HG03432 (cell line): ENCODE measurements around the gene IGSF3.
"Not testable (repeated sequence)": the region's sequence is repeated elsewhere in the genome, so short reads cannot be mapped to it uniquely, and the experiment has no call there.

Experiments used
- ATAC-seq: cut with Tn5 transposase; IDR thresholded peaks from one replicate; pipeline ENCODE4 v1.9.1; 2021; ENCODE audit warnings: mild to moderate bottlenecking, moderate library complexity; ENCODE audit not compliant: unreplicated experiment

IGSF3 gene

GRCh38 chr1:116603646-116604045 lies 63.9 kb downstream of the IGSF3 start:
- not testable (repeated sequence) for ATAC-seq

DNA sequence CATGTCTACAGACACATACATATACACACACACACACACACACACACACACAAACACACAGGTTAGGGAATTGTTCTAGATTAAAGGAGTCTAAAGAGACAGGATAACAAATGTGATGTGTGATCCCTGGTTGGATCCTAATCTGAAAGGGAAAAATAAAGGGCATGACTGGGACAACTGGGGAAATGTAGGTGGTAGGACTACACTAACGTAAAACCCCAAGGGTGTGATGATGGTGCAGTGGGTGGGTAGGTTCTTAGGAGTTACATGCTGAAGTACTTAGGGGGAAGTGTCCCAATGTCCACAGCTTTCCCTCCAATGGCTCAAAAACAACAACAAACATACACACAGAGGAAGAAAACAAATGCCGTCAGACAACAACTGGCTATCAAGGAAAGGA lies 68.2 kb downstream of the IGSF3 start:
- ATAC-seq: not testable (repeated sequence)

DNA sequence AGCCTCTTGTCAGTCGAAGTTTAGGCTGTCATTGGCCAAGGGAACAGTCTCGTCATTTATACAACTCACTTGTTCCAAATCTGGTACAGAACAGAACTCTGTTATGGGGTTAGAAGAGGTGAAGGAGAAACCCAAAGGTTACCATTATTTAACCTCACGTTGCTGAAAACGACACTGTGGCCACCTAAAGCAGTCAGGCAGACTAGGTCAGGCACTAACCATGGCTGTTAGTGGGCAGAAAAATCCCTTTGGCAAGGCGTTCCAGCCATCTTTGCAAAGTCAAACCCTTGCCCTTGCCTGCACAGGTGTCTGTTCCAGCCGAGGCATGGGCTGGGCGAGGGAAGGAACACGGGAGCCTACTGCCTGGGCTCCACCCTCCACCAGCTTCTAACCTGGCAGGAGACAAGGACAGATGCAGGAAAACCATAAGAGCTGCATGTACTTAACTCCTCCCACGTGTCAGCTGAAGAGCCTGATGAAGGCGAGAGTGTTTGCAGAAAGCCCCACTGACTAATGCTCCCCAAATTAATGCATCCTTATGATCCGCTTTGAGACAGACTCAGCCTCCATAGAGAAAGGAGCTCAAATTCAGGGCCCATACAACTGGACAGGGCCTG lies 69.0 kb downstream of the IGSF3 start:
- not testable (repeated sequence) for ATAC-seq

- peak; percentile 81 for ATAC-seq
Measured at GRCh38 chr1:116597388-116597787, 70.1 kb downstream of the IGSF3 start.

DNA sequence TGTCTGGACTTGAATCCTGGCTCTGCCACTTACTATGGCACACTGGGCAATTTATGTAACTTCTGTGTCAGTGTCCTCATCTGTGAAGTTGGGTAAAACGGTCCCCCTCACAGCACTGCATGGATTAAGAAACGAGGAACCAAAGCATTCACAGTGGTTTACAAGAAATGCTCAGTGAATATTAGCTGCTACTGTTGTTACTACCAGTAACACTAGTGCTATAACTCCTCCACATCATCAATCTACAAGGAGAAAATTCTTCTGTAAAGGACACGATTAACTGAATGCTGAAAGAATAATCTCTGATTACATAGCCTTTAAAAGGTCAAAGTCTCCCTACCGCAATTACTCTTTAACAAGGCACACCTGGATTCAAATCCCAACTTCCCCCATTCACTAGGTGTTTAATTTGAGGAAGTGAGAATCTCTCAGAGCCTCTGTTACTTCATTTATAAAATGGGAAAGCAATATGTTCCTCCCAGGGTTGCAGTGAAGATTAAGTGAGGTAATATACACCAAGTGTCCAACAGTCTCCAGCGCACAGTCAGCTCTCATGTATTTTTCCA lies 70.7 kb downstream of the IGSF3 start:
- not testable (repeated sequence) for ATAC-seq

DNA sequence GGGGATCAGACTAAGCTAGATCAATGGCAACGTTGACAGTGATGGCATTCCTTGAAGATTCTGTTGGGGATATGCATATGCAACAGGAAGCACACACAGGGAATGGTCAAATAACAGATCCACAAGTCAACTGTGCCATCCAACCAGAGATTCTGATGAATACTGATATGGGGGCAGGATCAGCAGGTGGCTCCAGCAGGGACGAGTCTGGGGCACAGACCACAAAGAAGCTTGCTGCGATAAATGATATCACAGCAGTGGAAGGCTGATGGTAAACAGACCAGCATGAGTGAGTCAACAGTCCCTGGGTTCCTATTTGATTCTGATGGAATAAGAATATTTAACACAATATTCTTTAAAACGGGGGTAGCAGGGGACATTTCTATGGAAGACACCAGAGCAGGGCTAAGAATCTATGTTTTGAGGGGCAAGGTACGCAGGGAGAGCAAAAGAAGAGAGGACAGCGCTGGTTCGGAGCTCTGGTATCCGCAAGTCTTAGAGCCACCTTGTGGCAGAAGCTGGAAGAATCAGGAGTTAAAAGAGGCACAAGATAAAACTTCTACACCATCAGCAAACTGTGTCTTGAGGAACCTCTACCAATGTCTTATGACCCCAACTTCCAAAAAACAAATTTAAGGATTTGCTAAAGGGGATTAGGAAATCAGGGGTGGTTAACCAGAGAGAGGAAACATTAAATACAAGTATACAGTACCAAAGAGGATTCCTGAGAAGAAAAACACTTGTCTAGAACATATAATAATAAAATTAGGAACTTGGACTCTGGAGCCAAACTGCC lies 71.4 kb downstream of the IGSF3 start:
- peak; percentile 52 for ATAC-seq

DNA sequence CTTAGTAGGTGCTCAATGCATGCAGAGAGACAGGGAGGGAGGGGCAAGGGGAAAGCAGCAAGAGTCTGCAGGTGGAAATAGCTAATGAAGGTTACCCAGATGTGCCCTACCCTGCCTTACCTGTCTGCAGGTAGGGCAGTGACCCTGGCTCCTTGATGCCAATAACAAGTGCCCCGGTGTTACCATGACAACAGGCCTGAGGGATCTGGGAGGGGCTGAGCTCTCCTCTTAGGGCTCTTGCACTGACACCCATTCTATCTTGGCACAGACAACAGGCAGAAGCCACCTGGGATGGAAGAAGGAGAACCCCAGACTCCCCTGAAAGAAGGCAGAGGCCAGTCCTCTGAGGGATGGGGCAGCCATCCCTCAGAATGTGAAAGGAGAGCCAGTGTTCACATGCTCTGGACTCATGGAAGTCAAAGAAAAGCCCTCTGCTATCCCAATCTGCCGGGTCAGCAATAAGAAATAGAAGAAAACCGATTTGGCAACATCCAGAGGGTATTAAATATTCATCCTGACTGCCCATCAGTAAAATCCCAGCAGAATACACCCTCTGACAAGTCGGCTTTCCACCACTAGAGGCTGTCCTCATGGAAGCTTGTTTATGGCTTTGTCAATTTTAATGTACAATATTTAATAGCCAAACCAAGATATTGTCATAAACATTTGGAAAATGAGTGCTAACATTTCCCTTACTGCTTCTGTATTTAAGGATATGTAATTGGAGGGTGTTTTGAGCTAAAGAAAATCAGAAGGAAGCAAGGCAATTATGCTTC lies 72.3 kb downstream of the IGSF3 start:
- ATAC-seq: not testable (repeated sequence)

GRCh38 chr1:116593977-116594376 lies 73.6 kb downstream of the IGSF3 start:
- ATAC-seq: not testable (repeated sequence)

- not testable (repeated sequence) for ATAC-seq
Measured at GRCh38 chr1:116593401-116593800, 74.1 kb downstream of the IGSF3 start.

GRCh38 chr1:116591951-116592605 lies 75.5 kb downstream of the IGSF3 start:
- not testable (repeated sequence) for ATAC-seq

DNA sequence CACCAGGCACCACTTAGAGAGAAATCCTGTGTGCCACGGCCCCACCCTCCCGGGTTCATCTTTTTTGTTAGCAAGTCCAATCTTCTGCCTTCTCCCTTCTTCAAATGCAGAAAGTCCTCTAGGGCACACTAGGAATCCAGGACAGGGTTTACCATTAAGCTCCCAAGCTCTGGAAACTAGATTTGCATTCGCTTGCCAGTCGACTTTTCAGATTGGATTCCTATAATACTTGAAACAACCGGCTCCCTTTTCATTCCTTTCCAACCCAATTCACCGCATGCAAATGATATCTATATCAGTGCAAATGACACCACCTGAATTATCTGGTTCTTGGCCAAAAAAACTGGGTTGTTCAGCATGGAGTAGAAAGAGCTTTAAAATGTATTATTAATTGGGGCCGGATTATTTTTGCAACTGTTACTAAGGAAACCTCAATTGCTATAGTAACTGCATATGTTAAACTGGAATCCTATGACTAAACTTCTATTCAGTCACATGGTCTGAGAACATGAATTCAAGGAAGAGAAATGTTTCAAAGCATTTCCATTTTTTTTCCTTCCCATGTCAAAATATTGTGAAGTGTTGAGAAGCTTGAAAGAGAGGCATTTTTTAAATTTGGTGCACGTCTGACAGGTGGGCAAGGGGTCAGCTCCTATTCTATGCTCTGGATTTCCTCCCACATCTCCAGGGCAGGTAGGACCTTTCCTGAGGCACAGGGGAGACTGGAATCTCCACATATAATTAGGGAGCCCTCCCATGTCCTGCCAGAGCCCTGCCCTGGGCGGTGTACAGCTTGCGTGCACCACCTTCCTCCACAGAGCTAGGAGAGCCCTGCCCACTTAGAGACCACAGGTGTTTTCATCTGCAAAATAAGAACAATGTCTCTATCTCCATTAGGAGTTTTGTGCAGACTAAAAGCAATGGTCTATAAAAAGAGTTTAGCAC lies 76.3 kb downstream of the IGSF3 start:
- ATAC-seq: not testable (repeated sequence)

- not testable (repeated sequence) for ATAC-seq
Measured at GRCh38 chr1:116590359-116591005, 77.1 kb downstream of the IGSF3 start.

- not testable (repeated sequence) for ATAC-seq
Measured at GRCh38 chr1:116589101-116589735, 78.3 kb downstream of the IGSF3 start.

GRCh38 chr1:116587501-116588227 lies 79.9 kb downstream of the IGSF3 start:
- ATAC-seq: no peak

DNA sequence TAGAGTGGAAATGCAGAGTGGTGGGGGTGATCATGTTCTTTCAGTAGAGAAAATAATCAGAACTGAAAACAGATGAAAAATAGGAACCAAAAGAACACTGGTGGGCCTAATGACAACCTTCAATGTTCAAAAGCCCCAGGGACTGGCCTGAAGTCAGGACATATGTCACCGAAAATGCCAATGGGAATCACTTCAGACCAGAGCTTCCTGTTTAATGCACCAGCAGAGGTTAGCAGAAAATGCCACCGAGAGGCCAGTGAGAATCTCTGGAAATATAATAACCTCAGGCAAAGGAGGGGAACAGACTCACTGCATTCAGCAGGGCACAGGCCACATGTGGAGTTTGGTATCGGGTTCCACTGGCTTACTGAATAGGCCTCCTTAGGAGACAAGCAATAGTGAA lies 80.8 kb downstream of the IGSF3 start:
- ATAC-seq: peak; percentile 65

DNA sequence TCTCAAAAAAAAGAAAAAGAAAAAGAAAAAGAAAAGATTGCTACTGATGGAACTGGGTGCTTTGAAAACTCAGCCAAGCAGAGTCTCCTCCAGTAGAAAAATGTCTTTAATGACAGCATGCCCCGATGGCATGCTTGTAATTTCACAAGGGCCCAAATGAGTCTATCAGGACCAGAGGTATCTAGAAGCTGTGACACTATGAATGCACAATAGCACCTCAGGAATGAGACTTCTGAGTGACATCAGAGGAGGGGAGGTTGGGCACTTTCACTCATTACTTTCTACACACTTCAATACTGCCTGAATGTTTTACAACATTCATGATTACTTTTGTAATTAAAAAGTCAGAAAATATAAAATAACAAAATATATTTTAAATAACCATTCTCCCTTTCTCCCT lies 81.6 kb downstream of the IGSF3 start:
- ATAC-seq: no peak

DNA sequence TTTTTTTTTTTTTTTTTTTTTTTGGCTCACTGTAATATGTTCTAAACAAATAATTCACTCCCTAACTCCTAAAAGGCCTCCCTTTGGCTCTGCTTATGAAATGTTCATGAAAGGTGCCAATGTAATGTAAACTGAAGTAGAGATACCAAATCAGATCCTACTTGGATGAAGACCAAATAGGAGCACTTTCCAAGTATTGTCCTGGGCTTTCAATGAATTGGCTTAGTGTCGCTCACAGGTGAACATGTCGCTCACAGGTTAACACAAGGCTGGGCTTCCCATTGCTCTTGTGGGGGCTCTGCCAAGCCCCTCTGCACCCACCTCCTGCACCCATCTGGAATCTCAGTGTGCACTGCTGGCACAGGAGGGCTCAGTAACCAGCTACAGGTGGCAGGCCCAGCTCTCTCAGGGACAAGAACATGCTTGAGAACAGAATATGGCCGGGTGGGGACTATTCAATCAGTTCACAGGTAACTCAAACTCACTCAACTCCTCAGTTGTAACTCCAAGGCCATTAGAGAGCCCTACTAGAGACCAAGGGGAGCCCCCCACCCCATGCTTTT lies 86.1 kb downstream of the IGSF3 start:
- ATAC-seq: no peak
